ENCODE data around the gene FUT8.
"Not testable (repeated sequence)": the region's sequence is repeated elsewhere in the genome, so short reads cannot be mapped to it uniquely, and the experiment has no call there.

Gene FUT8

DNA sequence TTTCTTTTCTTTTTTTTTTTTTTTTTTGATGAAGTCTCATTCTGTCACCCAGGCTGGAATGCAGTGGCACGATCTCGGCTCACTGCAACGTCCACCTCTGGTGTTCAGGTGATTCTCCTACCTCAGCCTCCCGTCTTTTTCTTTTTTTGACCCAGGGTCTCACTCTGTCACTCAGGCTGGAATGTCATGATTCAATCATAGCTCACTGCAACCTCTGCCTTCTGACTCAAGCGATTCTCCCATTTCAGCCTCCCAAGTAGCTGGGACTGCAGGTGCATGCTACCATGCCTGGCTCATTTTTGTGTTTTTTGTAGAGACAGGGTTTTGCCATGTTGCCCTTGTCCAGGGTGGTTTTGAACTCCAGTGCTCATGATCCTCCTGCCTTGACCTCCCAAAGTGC, 12.0 kb downstream of the FUT8 start:
- no peak for TF ChIP-seq CTCF (IDR thresholded peaks at IDR 0.05; ENCODE audit: low read depth, low read length, missing control alignments)
- DNase-seq (ENCODE audit: extremely low read depth, low read depth) = no peak
- H3K4me3 ChIP-seq (replicated peaks; ENCODE audit: low read depth, low read length) = no peak overlapping the region

- no peak for DNase-seq (ENCODE audit: extremely low read depth, low read depth)
- no peak for TF ChIP-seq CTCF (IDR thresholded peaks at IDR 0.05; ENCODE audit: low read depth, low read length, missing control alignments)
- H3K4me3 ChIP-seq (replicated peaks; ENCODE audit: low read depth, low read length) = no peak overlapping the region
Measured at GRCh38 chr14:65425885-65426284, 13.4 kb downstream of the FUT8 start.

GRCh38 chr14:65426902-65427301, 14.4 kb downstream of the FUT8 start:
- DNase-seq (ENCODE audit: extremely low read depth, low read depth) = not testable (repeated sequence)

GRCh38 chr14:65428691-65429090, 16.2 kb downstream of the FUT8 start:
- no peak for DNase-seq (ENCODE audit: extremely low read depth, low read depth)
- no peak overlapping the region for H3K4me3 ChIP-seq (replicated peaks; ENCODE audit: low read depth, low read length)
- TF ChIP-seq CTCF (IDR thresholded peaks at IDR 0.05; ENCODE audit: low read depth, low read length, missing control alignments) = no peak

More at GRCh38 chr14:65426902-65427301, 14.4 kb downstream of the FUT8 start:
- not testable (repeated sequence) for H3K4me3 ChIP-seq (replicated peaks; ENCODE audit: low read depth, low read length)

DNA sequence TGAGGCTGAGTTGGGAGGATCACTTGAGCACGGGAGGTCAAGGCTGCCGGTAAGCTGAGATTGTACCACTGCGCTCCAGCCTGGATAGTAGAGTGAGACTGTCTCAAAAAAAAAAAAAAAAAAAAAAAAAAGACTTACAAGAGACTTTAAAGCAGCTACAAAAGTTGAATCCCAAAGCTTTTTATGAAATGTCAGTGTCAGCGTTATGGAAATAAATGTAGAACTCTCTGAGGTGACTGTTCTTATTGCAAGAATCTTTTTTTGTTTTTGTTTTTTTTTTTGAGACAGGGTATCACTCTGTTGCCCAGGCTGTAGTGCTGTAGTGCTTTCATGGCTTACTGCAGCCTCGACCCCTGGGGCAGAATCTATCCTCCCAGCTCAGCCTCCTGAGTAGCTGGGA, 17.2 kb downstream of the FUT8 start:
- no peak for DNase-seq (ENCODE audit: extremely low read depth, low read depth)
- H3K4me3 ChIP-seq (replicated peaks; ENCODE audit: low read depth, low read length) = no peak overlapping the region
- TF ChIP-seq CTCF (IDR thresholded peaks at IDR 0.05; ENCODE audit: low read depth, low read length, missing control alignments) = no peak

GRCh38 chr14:65431245-65431644, 18.7 kb downstream of the FUT8 start:
- no peak for TF ChIP-seq CTCF (IDR thresholded peaks at IDR 0.05; ENCODE audit: low read depth, low read length, missing control alignments)
- DNase-seq (ENCODE audit: extremely low read depth, low read depth) = no peak
- no peak overlapping the region for H3K4me3 ChIP-seq (replicated peaks; ENCODE audit: low read depth, low read length)

GRCh38 chr14:65431951-65432350, 19.4 kb downstream of the FUT8 start:
- no peak overlapping the region for H3K4me3 ChIP-seq (replicated peaks; ENCODE audit: low read depth, low read length)
- no peak for TF ChIP-seq CTCF (IDR thresholded peaks at IDR 0.05; ENCODE audit: low read depth, low read length, missing control alignments)
- no peak for DNase-seq (ENCODE audit: extremely low read depth, low read depth)
